Activated CD8-positive, alpha-beta memory T cell treated with anti-CD3 and anti-CD28 coated beads, Interleukin-2, amount 50 U/mL, for 48 hours (primary cell): ENCODE measurements around the gene NPR2.

ENCODE experiments used
- DNase-seq: peaks from one replicate; pipeline ENCODE4 v3.0.0-alpha.2; 2020

NPR2 gene

GRCh38 chr9:35801328-35802128 is 10.1 kb downstream of the NPR2 start:
- no peak for DNase-seq

GRCh38 chr9:35806101-35806500 is 14.7 kb downstream of the NPR2 start:
- DNase-seq, result no peak

GRCh38 chr9:35808433-35808832 is 17.0 kb downstream of the NPR2 start:
- no peak for DNase-seq

- DNase-seq, result no peak
Measured at GRCh38 chr9:35810122-35810521, 18.7 kb downstream of the NPR2 start.

- no peak for DNase-seq
Measured at GRCh38 chr9:35811381-35812024, 20.1 kb downstream of the NPR2 start.

GRCh38 chr9:35812025-35812602 is 20.7 kb downstream of the NPR2 start, which contains the start of gene SPAG8:
Gene SPAG8, minus strand, starts transcription at chr9:35812262. Its CDS starts 115 bp downstream, at chr9:35812147.
- peak; percentile 92 for DNase-seq

GRCh38 chr9:35813434-35814105 is 22.2 kb downstream of the NPR2 start:
- no peak for DNase-seq

GRCh38 chr9:35814106-35814840 is 22.9 kb downstream of the NPR2 start:
- DNase-seq, result peak; percentile 76

- peak; percentile 95 for DNase-seq
Measured at GRCh38 chr9:35814841-35815543, 23.6 kb downstream of the NPR2 start, which contains the start of gene HINT2. Gene HINT2, minus strand, starts transcription at chr9:35815042. Its CDS starts 63 bp downstream, at chr9:35814979.

GRCh38 chr9:35816708-35817107 is 25.3 kb downstream of the NPR2 start:
- DNase-seq, result no peak

GRCh38 chr9:35818341-35818740 is 26.9 kb downstream of the NPR2 start:
- no peak for DNase-seq

- DNase-seq, result no peak
Measured at GRCh38 chr9:35820076-35820475, 28.7 kb downstream of the NPR2 start.

GRCh38 chr9:35822926-35823325 is 31.5 kb downstream of the NPR2 start:
- DNase-seq, result no peak

GRCh38 chr9:35826071-35826701 is 34.8 kb downstream of the NPR2 start:
- no peak for DNase-seq

GRCh38 chr9:35827486-35827885 is 36.1 kb downstream of the NPR2 start:
- no peak for DNase-seq

GRCh38 chr9:35828716-35829083 is 37.3 kb downstream of the NPR2 start, which contains the start of gene FAM221B:
Gene FAM221B, minus strand, starts transcription at chr9:35828732. Its CDS starts 2,571 bp downstream, at chr9:35826161.
- peak; percentile 71 for DNase-seq

- DNase-seq, result peak; percentile 96
Measured at GRCh38 chr9:35829084-35829763, 37.8 kb downstream of the NPR2 start, which contains the start of gene TMEM8B. Gene TMEM8B, plus strand, starts transcription at chr9:35829228. Its CDS starts 220 bp downstream, at chr9:35829448.

- no peak for DNase-seq
Measured at GRCh38 chr9:35829764-35830096, 38.3 kb downstream of the NPR2 start.

- DNase-seq, result no peak
Measured at GRCh38 chr9:35831040-35831439, 39.6 kb downstream of the NPR2 start.

- DNase-seq, result no peak
Measured at GRCh38 chr9:35832814-35833213, 41.4 kb downstream of the NPR2 start.
